HG03066 (cell line): ENCODE measurements around the gene GNAT3.

Experiments
- ATAC-seq: cut with Tn5 transposase; IDR thresholded peaks from one replicate; pipeline ENCODE4 v1.9.1; 2021; ENCODE audit warnings: low read depth; ENCODE audit not compliant: unreplicated experiment

The GNAT3 gene

DNA sequence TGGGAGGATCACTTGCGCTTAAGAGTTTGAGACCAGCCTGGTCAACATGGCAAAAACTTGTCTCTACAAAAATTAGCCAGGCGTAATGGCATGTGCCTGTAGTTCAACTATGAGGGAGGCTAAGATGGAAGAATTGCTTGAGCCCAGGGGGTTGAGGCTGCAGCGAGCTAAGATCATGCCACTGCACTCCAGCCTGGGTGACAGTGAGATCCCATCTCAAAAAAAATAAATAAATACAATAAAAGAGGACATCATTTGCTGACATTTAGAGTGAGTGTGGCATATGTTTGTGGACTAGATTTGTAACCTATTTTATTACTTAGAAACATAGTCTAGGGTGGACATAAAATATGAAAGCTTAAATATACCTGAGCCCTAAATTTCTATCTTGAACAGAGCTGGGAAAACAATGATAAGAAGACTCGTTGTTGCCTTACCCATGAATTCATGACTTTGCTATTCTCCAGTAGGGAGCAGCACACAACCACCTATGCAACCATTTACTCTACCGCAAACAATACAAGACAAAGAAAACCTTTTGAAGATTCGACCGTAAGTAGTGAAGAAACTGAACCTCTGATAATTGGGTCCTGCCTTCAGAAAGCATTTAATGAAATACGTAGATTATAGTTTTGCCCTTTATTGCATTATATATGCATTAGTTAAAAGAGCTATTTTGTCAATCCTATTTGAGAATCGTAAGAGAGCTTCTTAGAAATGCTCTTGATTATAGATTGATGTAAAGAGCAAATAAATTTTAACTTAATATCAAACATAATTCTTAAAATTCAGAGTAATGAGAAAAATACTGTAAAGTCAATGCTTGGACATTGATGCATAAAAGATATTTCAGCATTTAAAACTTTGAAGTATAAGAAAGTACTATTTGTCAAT is 83.5 kb downstream of the GNAT3 start:
- ATAC-seq, result no peak

DNA sequence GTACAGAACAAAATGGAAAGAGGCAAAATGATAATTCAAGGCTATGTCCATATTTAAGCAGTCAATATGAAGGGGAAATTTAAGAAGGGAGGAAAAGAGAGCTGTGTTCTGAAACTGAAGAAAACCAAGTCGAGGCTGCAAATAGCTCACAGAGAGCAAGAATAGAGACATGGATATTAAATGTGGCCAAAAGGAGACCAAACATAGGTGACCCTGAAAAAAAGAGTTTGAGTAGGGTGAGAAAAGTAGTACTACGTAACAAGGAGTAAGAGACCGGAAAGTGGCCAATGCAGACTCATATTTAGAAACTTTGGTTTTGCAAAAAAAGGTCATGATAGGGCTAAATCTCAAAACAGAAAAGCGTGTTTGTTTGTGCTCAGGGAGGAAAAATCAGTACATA is 84.6 kb downstream of the GNAT3 start:
- no peak for ATAC-seq

DNA sequence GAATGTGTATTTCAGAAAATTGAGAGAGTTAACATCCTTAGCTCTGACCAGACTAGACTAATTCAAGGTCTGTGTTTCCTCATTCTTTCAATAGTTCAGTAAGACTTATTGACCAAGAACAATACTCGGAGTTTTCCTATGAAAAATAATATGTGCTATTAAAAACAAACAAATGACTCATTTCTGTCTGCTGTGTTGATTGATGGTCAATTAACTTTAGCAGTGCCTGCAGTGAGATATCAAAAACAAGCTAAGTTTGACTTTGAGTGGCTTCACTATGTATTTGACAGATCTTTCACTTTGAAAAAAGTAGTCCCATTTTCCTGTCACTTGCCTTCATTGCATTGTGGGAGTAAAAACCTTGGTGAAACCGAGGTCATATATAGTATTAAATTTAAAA is 91.0 kb downstream of the GNAT3 start:
- ATAC-seq, result no peak

DNA sequence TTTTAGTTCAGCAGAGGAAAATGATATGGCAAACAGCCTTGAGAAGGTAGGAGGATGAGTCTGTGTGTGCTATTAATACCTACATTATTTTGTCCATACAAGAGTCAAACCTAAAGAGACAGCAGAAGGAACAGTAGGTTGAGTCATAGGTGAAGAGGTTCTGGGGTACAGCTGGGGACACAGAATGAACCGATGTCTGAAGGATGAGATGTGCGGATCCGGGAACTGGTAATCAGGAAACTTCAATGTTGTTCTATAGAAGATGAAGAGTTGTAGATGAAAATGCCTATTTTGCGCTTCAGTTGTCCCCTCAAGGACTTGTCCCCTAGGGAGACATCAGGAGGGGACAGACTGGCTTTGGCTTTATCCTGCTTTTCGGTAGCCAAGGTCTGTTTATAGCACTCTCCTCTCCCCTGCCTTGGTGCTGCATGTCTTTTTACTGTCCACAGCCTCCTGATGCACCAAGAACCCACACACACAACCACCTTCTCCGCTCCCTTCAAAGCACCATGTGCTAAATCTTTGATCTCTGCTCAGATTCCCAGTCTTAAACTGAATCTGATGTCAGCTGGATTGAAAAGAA is 94.6 kb downstream of the GNAT3 start:
- no peak for ATAC-seq

DNA sequence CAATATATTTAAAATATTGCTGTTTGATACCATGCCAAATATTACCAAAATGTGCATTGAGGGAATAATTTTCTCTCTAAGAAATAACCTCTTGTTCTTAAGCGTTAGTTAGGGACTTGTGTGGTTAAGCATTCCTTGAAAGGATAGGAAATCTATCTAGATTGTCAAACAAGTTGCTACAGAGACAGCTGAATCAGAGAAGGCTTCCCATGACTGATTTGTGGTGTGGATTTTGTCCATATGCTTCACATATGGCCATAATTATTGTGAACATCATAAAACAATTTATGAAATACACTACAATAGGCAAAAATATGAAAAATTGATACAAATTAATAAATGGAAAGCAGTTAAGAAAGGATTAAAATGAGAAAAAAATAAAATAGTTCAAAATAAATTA is 96.3 kb downstream of the GNAT3 start:
- ATAC-seq, result no peak

DNA sequence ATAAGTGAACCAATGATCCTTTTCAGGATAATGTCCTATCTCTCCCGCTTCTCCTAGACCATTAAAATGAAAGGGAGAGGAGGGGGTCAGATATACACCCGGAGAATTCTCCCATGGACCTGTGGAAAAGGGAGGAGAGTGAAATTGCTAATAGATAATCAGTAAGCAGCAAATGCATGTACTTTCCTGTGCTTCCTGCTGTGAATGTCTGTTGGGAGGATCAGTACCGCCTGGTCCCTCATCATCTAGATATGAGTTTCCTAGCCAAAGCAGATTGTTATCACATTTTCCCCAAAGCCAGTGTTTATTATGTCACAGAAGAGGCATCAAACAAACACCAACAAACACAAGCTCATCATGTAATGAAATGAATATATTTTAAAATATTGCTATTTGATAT is 96.8 kb downstream of the GNAT3 start:
- no peak for ATAC-seq

DNA sequence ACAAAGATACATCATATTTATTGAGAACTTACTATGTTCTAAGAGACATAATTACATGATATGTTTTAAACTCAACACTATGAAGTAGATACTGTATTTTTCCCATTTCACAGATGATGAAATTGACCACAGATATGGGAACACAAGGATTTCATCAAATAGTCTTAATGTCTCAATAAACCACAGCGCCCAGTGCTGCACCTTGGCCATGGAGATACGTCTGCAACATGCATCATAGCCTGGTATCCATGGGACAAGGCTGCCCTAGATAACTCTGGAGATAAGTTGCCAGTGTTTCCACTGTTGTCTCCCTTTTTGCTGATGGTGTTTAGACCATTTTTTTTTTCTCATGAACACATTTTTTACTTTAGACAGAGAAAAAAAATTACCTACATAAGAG is 97.5 kb downstream of the GNAT3 start:
- ATAC-seq, result no peak

DNA sequence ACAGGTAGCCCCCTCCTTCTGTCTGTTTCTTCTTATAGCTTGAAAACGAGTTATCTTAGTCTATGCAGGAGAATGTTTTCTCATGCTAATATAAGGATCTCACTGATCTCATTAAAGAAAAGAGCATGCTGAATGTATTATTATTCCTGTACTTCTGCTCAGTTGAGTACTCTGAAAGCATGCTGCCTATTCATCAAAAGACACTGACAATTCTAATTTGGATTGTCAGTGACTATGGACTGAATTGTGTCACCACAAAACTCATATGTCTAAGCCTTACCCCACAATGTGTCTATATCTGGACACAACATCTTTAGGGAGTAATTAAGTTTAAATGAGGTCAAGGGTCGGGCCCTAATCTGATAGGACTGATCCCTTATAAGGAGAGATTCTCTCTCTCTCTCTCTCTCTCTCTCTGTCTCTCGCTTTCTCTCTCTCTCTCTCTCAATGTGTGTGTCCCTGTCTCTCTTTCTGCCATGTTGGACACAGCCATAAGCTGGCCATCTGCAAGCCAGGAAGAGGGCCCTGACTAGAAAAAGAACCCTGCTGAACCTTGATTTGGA is 98.4 kb downstream of the GNAT3 start:
- ATAC-seq, result no peak

DNA sequence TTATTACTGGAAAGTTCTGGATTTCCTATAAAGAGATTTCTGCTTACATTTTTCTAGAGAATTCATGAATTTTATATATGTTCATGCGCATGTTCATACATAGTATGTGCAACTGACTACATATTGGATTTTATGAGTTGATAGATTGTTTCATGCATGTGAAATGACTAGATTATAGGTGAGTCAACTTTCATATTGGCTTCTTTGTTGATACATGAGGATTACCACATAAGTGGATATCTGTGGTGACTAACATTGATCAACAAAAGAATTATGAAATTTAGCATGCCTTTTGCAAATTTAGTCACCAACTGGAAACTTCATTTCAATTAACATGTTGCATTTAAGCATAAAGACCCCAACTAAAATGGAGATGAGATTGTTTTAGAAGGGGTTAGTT is 99.0 kb downstream of the GNAT3 start:
- ATAC-seq, result no peak

DNA sequence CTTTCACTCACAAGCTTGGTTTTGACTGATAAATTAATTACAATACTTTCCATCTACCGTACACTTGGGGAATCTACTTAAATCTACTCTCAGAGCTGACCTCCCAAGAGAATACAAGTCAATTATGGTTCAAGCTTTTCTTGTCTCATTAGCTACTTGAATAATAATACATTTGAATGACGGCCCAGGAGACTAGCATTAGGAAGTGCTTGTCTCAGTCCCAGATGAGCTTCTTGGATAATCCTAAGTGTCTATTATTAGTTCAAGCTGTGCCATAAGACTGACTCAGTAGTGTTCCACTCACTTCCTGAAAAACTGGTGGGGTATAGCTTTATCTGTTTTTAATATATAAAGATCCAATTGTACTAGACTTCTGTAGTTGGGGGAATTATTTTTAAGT is 100.2 kb downstream of the GNAT3 start:
- no peak for ATAC-seq

DNA sequence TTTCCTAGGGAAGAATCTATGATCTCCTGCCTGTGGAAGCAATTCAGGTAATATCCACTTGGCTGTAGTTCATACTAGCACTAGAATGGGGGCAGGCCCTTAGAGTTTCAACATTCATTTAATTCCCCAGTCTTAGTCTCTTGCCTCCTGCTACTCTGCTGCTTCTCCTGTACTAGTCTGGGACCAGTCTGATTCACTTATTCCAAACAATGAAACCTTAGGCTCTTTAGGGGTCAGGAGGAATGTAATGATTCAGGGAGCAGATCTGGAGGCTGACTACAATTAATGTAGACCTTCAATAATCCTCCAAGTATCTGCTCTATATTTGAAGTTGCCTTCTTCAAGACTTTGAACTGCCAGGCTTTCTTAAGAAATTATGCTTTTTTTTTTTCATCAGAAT is 101.8 kb downstream of the GNAT3 start:
- no peak for ATAC-seq
